Epithelial cell of alveolus of lung (primary cell): ENCODE measurements around the gene ZNF317. TPM values are rescaled to one million over a fixed set of nuclear protein-coding genes. Genes with fewer than 3 reads are reported as not detected.

Experiments used
- total RNA-seq: library from RNA; depleted of rRNA; stranded (reverse); fragments of >200 nt; gene quantifications from 2 replicates; pipeline ENCODE4 v1.2.1, GENCODE V29; 2015

The ZNF317 gene
- total RNA-seq = 14.2 and 25.9 TPM in 2 replicates

GRCh38 chr19:9140159-9140874 is at the start of gene ZNF317:
ZNF317 (plus strand) TSS chr19:9140397; CDS start chr19:9156017, 15,620 bp downstream.

GRCh38 chr19:9107375-9107774 is 32.8 kb upstream of the ZNF317 start, which contains the start of gene OR7G2:
OR7G2 (minus strand) TSS chr19:9107475; CDS start chr19:9103243, 4,232 bp downstream.

GRCh38 chr19:9115307-9115813 is 24.8 kb upstream of the ZNF317 start, which contains the start of gene OR7G1:
OR7G1 (minus strand) TSS chr19:9115763; CDS start chr19:9115763, 0 bp downstream.

GRCh38 chr19:9126900-9127405 is 13.2 kb upstream of the ZNF317 start, which contains the start of gene OR7G3:
OR7G3 (minus strand) TSS chr19:9126950; CDS start chr19:9126950, 0 bp downstream.

GRCh38 chr19:9178901-9179300 is 38.7 kb downstream of the ZNF317 start, which contains the start of gene OR7D2:
OR7D2 (plus strand) TSS chr19:9178979; CDS start chr19:9185782, 6,803 bp downstream.

Other genes with a start within 250 kb of the ZNF317 start
- gene MUC16, start 130.0 kb upstream of the ZNF317 start, total RNA-seq = under 0.01 TPM in 1 of 2 replicates, not detected in the other
- gene OR1M1, start 53.3 kb upstream of the ZNF317 start, total RNA-seq = not detected in 2 replicates
- gene OR7G2, start 32.9 kb upstream of the ZNF317 start, total RNA-seq = not detected in 2 replicates
- gene OR7G1, start 24.6 kb upstream of the ZNF317 start, total RNA-seq = not detected in 2 replicates
- not detected in 2 replicates for gene OR7G3, start 13.4 kb upstream of the ZNF317 start, total RNA-seq
- under 0.01 TPM in 1 of 2 replicates, not detected in the other for gene OR7D2, start 38.6 kb downstream of the ZNF317 start, total RNA-seq
- under 0.01 TPM in 1 of 2 replicates, not detected in the other for gene OR7D4, start 79.2 kb downstream of the ZNF317 start, total RNA-seq
- gene OR7E24, start 110.5 kb downstream of the ZNF317 start, total RNA-seq = not detected in 2 replicates
- gene ZNF699, start 169.4 kb downstream of the ZNF317 start, total RNA-seq = 12.0 and 12.6 TPM in 2 replicates
- 8.4 and 26.2 TPM in 2 replicates for gene ZNF559, start 183.8 kb downstream of the ZNF317 start, total RNA-seq
- 0.26 and 2.6 TPM in 2 replicates for gene ZNF177, start 222.6 kb downstream of the ZNF317 start, total RNA-seq